Panc1 (cell line): ENCODE results near the gene SDSL.

Experiments
- CTCF ChIP-seq: fragments of 450-650 bp; IDR thresholded peaks from 2 replicates; pipeline ENCODE4 v1.5.1; 2017; ENCODE audit warnings: mild to moderate bottlenecking
- POLR2AphosphoS5 ChIP-seq: IDR thresholded peaks from 2 replicates; pipeline ENCODE4 v1.6.1; 2012; ENCODE audit warnings: mild to moderate bottlenecking, low read depth, low read length, moderate library complexity
- REST ChIP-seq, 2 experiments: IDR thresholded peaks; 2 replicates each; pipeline ENCODE4 v1.6.1; 2011 to 2012; ENCODE audit warnings: low read depth in 2 of 2, control low read depth in 1 of 2, low read length in 1 of 2, mild to moderate bottlenecking in 1 of 2, moderate library complexity in 1 of 2; ENCODE audit not compliant: insufficient read depth in 1 of 2
- SIN3A ChIP-seq: IDR thresholded peaks from 2 replicates; pipeline ENCODE4 v1.6.1; 2012; ENCODE audit warnings: low read depth, mild to moderate bottlenecking, low read length, moderate library complexity, borderline replicate concordance; ENCODE audit not compliant: insufficient read depth
- TCF7L2 ChIP-seq: IDR thresholded peaks from 2 replicates; pipeline ENCODE4 v1.6.1; 2011; ENCODE audit warnings: mild to moderate bottlenecking, low read depth, low read length, inconsistent platforms

GRCh38 chr12:113448873-113449272 is 26.7 kb downstream of the SDSL start:
- no peak for TF ChIP-seq CTCF
- no peak for TF ChIP-seq POLR2AphosphoS5
- no peak for TF ChIP-seq SIN3A
- no peak for TF ChIP-seq TCF7L2
- no peak for TF ChIP-seq REST (IDR thresholded peaks at IDR 0.05; ENCODE audit: insufficient read depth in 1 of 2, low read depth in 2 of 2, low read length in 1 of 2)
